HG03280 (cell line): Measurements from ENCODE around the gene ZNF740.
A peak's percentile ranks its signal among the peaks of the same experiment; 100 is the strongest.
"Not testable (repeated sequence)": the region's sequence is repeated elsewhere in the genome, so short reads cannot be mapped to it uniquely, and the experiment has no call there.

ENCODE experiments used
- ATAC-seq: cut with Tn5 transposase; IDR thresholded peaks from one replicate; pipeline ENCODE4 v1.9.1; 2021; ENCODE audit warnings: mild to moderate bottlenecking, moderate library complexity; ENCODE audit not compliant: unreplicated experiment

The ZNF740 gene

GRCh38 chr12:53193985-53194716 lies 13.6 kb downstream of the ZNF740 start:
- ATAC-seq: no peak

GRCh38 chr12:53194973-53195372 lies 14.5 kb downstream of the ZNF740 start:
- no peak for ATAC-seq

GRCh38 chr12:53195516-53196420 lies 15.2 kb downstream of the ZNF740 start:
- ATAC-seq: no peak

GRCh38 chr12:53196486-53196885 lies 16.0 kb downstream of the ZNF740 start:
- no peak for ATAC-seq

GRCh38 chr12:53197011-53197640 lies 16.6 kb downstream of the ZNF740 start:
- ATAC-seq: no peak

- no peak for ATAC-seq
Observed at GRCh38 chr12:53198486-53199110, 18.1 kb downstream of the ZNF740 start.

- no peak for ATAC-seq
Observed at GRCh38 chr12:53199700-53200099, 19.2 kb downstream of the ZNF740 start.

- peak; percentile 19 for ATAC-seq
Observed at GRCh38 chr12:53200107-53200457, 19.6 kb downstream of the ZNF740 start.

- peak; percentile 43 for ATAC-seq
Observed at GRCh38 chr12:53200458-53201176, 20.1 kb downstream of the ZNF740 start.

GRCh38 chr12:53201177-53201541 lies 20.6 kb downstream of the ZNF740 start:
- no peak for ATAC-seq

GRCh38 chr12:53201639-53202038 lies 21.1 kb downstream of the ZNF740 start:
- ATAC-seq: no peak

GRCh38 chr12:53202316-53202715 lies 21.8 kb downstream of the ZNF740 start:
- ATAC-seq: not testable (repeated sequence)

- no peak for ATAC-seq
Observed at GRCh38 chr12:53204351-53204750, 23.8 kb downstream of the ZNF740 start.

- ATAC-seq: peak; percentile 60
Observed at GRCh38 chr12:53205747-53206419, 25.4 kb downstream of the ZNF740 start.

- peak; percentile 42 for ATAC-seq
Observed at GRCh38 chr12:53207042-53207441, 26.5 kb downstream of the ZNF740 start, which contains the start of gene ITGB7. Gene ITGB7 (minus strand): TSS chr12:53207251. CDS start chr12:53200443, 6,808 bp downstream.

- ATAC-seq: no peak
Observed at GRCh38 chr12:53208435-53208834, 27.9 kb downstream of the ZNF740 start.

- ATAC-seq: peak; percentile 38
Observed at GRCh38 chr12:53208877-53209463, 28.4 kb downstream of the ZNF740 start.

- no peak for ATAC-seq
Observed at GRCh38 chr12:53210843-53211242, 30.3 kb downstream of the ZNF740 start.
